ENCODE data around the gene C1orf198. TPM values are rescaled to one million over a fixed set of nuclear protein-coding genes. Genes with fewer than 3 reads are reported as not detected.
"Not testable (repeated sequence)": the region's sequence is repeated elsewhere in the genome, so short reads cannot be mapped to it uniquely, and the experiment has no call there.

The C1orf198 gene
- polyA plus RNA-seq, 2 donors = 7.8 to 10.0 TPM

GRCh38 chr1:230857077-230857476 is 11.2 kb downstream of the C1orf198 start:
- Histone ChIP-seq H3K4me3 (ENCODE audit: low read depth in 1 of 2, low read length in 2 of 2) (no peak overlapping the region), H3K27me3 (ENCODE audit: control insufficient read depth in 1 of 2, insufficient read depth in 2 of 2, low read length in 2 of 2) (no peaks in the 10 kb centered on the region), H3K4me1 (ENCODE audit: control insufficient read depth in 2 of 2, insufficient read depth in 2 of 2, low read length in 1 of 2) (peaks cover 4 to 8% of the 10 kb centered on the region in 2 donors), H3K27ac (ENCODE audit: low read depth in 2 of 2, low read length in 1 of 2) (no peak overlapping the region), H3K9me3 (ENCODE audit: control insufficient read depth in 2 of 2, insufficient read depth in 1 of 2, low read depth in 1 of 2, low read length in 1 of 2) (no peaks in the 10 kb centered on the region), H3K36me3 (ENCODE audit: control insufficient read depth in 2 of 2, insufficient read depth in 2 of 2, low read length in 1 of 2) (peaks cover 0 to 4% of the 10 kb centered on the region in 2 donors)
- 89 to 90% methylated on average over 13 of the region's 13 CpGs for whole genome bisulfite sequencing, 2 donors

GRCh38 chr1:230855886-230856285 is 12.4 kb downstream of the C1orf198 start:
- Histone ChIP-seq H3K27ac (ENCODE audit: low read depth in 2 of 2, low read length in 1 of 2) (no peak overlapping the region), H3K36me3 (ENCODE audit: control insufficient read depth in 2 of 2, insufficient read depth in 2 of 2, low read length in 1 of 2) (peaks cover 0 to 4% of the 10 kb centered on the region in 2 donors), H3K9me3 (ENCODE audit: control insufficient read depth in 2 of 2, insufficient read depth in 1 of 2, low read depth in 1 of 2, low read length in 1 of 2) (no peaks in the 10 kb centered on the region), H3K4me1 (ENCODE audit: control insufficient read depth in 2 of 2, insufficient read depth in 2 of 2, low read length in 1 of 2) (peaks cover 0 to 8% of the 10 kb centered on the region in 2 donors), H3K27me3 (ENCODE audit: control insufficient read depth in 1 of 2, insufficient read depth in 2 of 2, low read length in 2 of 2) (no peaks in the 10 kb centered on the region), H3K4me3 (ENCODE audit: low read depth in 1 of 2, low read length in 2 of 2) (no peak overlapping the region)
- 70 to 79% methylated on average over 4 of the region's 4 CpGs for WGBS, 2 donors

GRCh38 chr1:230854423-230854822 is 13.9 kb downstream of the C1orf198 start:
- Histone ChIP-seq H3K27ac (ENCODE audit: low read depth in 2 of 2, low read length in 1 of 2) (no peak overlapping the region), H3K4me3 (ENCODE audit: low read depth in 1 of 2, low read length in 2 of 2) (no peak overlapping the region), H3K27me3 (ENCODE audit: control insufficient read depth in 1 of 2, insufficient read depth in 2 of 2, low read length in 2 of 2) (no peaks in the 10 kb centered on the region), H3K36me3 (ENCODE audit: control insufficient read depth in 2 of 2, insufficient read depth in 2 of 2, low read length in 1 of 2) (peaks cover 0 to 4% of the 10 kb centered on the region in 2 donors), H3K4me1 (ENCODE audit: control insufficient read depth in 2 of 2, insufficient read depth in 2 of 2, low read length in 1 of 2) (peaks cover 0 to 16% of the 10 kb centered on the region in 2 donors), H3K9me3 (ENCODE audit: control insufficient read depth in 2 of 2, insufficient read depth in 1 of 2, low read depth in 1 of 2, low read length in 1 of 2) (no peaks in the 10 kb centered on the region)
- WGBS, 2 donors = 86 to 92% methylated on average over 7 of the region's 7 CpGs

- Histone ChIP-seq H3K27ac (ENCODE audit: low read depth in 2 of 2, low read length in 1 of 2) (no peak overlapping the region), H3K4me1 (ENCODE audit: control insufficient read depth in 2 of 2, insufficient read depth in 2 of 2, low read length in 1 of 2) (peaks cover 0 to 16% of the 10 kb centered on the region in 2 donors), H3K9me3 (ENCODE audit: control insufficient read depth in 2 of 2, insufficient read depth in 1 of 2, low read depth in 1 of 2, low read length in 1 of 2) (no peaks in the 10 kb centered on the region), H3K4me3 (ENCODE audit: low read depth in 1 of 2, low read length in 2 of 2) (no peak overlapping the region), H3K36me3 (ENCODE audit: control insufficient read depth in 2 of 2, insufficient read depth in 2 of 2, low read length in 1 of 2) (peaks cover 0 to 4% of the 10 kb centered on the region in 2 donors), H3K27me3 (ENCODE audit: control insufficient read depth in 1 of 2, insufficient read depth in 2 of 2, low read length in 2 of 2) (no peaks in the 10 kb centered on the region)
- WGBS, 2 donors = 96 to 99% methylated on average over 3 of the region's 3 CpGs
Observed at GRCh38 chr1:230853731-230854130, 14.6 kb downstream of the C1orf198 start.

- WGBS, 2 donors = 90 to 97% methylated on average over 8 of the region's 8 CpGs
- no peaks in the 10 kb centered on the region for H3K27me3 ChIP-seq (ENCODE audit: control insufficient read depth in 1 of 2, insufficient read depth in 2 of 2, low read length in 2 of 2)
- no peak overlapping the region for H3K27ac ChIP-seq (ENCODE audit: low read depth in 2 of 2, low read length in 1 of 2)
- peaks cover 0 to 4% of the 10 kb centered on the region in 2 donors for H3K36me3 ChIP-seq (ENCODE audit: control insufficient read depth in 2 of 2, insufficient read depth in 2 of 2, low read length in 1 of 2)
- peaks cover 0 to 16% of the 10 kb centered on the region in 2 donors for H3K4me1 ChIP-seq (ENCODE audit: control insufficient read depth in 2 of 2, insufficient read depth in 2 of 2, low read length in 1 of 2)
- no peaks in the 10 kb centered on the region for H3K9me3 ChIP-seq (ENCODE audit: control insufficient read depth in 2 of 2, insufficient read depth in 1 of 2, low read depth in 1 of 2, low read length in 1 of 2)
- no peak overlapping the region for H3K4me3 ChIP-seq (ENCODE audit: low read depth in 1 of 2, low read length in 2 of 2)
Observed at GRCh38 chr1:230852959-230853358, 15.4 kb downstream of the C1orf198 start.

- Histone ChIP-seq H3K4me1 (ENCODE audit: control insufficient read depth in 2 of 2, insufficient read depth in 2 of 2, low read length in 1 of 2) (peaks cover 0 to 11% of the 10 kb centered on the region in 2 donors), H3K9me3 (ENCODE audit: control insufficient read depth in 2 of 2, insufficient read depth in 1 of 2, low read depth in 1 of 2, low read length in 1 of 2) (no peaks in the 10 kb centered on the region), H3K36me3 (ENCODE audit: control insufficient read depth in 2 of 2, insufficient read depth in 2 of 2, low read length in 1 of 2) (peaks cover 0 to 4% of the 10 kb centered on the region in 2 donors), H3K27ac (ENCODE audit: low read depth in 2 of 2, low read length in 1 of 2) (no peak overlapping the region), H3K27me3 (ENCODE audit: control insufficient read depth in 1 of 2, insufficient read depth in 2 of 2, low read length in 2 of 2) (no peaks in the 10 kb centered on the region), H3K4me3 (ENCODE audit: low read depth in 1 of 2, low read length in 2 of 2) (no peak overlapping the region)
- 69 to 71% methylated on average over 5 of the region's 5 CpGs for WGBS, 2 donors
Observed at GRCh38 chr1:230851291-230851691, 17.0 kb downstream of the C1orf198 start.

GRCh38 chr1:230850547-230850946 is 17.8 kb downstream of the C1orf198 start:
- Histone ChIP-seq H3K36me3 (ENCODE audit: control insufficient read depth in 2 of 2, insufficient read depth in 2 of 2, low read length in 1 of 2) (peaks cover 0 to 4% of the 10 kb centered on the region in 2 donors), H3K4me1 (ENCODE audit: control insufficient read depth in 2 of 2, insufficient read depth in 2 of 2, low read length in 1 of 2) (peaks cover 0 to 9% of the 10 kb centered on the region in 2 donors)

GRCh38 chr1:230849451-230850224 is 18.7 kb downstream of the C1orf198 start:
- 33 to 47% methylated on average over 14 of the region's 14 CpGs for WGBS, 2 donors
- Histone ChIP-seq H3K4me1 (ENCODE audit: control insufficient read depth in 2 of 2, insufficient read depth in 2 of 2, low read length in 1 of 2) (peaks cover 0 to 9% of the 10 kb centered on the region in 2 donors), H3K27ac (ENCODE audit: low read depth in 2 of 2, low read length in 1 of 2) (peak overlapping the region; percentile 21 to 33), H3K27me3 (ENCODE audit: control insufficient read depth in 1 of 2, insufficient read depth in 2 of 2, low read length in 2 of 2) (no peaks in the 10 kb centered on the region), H3K36me3 (ENCODE audit: control insufficient read depth in 2 of 2, insufficient read depth in 2 of 2, low read length in 1 of 2) (peaks cover 0 to 4% of the 10 kb centered on the region in 2 donors), H3K9me3 (ENCODE audit: control insufficient read depth in 2 of 2, insufficient read depth in 1 of 2, low read depth in 1 of 2, low read length in 1 of 2) (no peaks in the 10 kb centered on the region), H3K4me3 (ENCODE audit: low read depth in 1 of 2, low read length in 2 of 2) (no peak overlapping the region)

More at GRCh38 chr1:230850547-230850946, 17.8 kb downstream of the C1orf198 start:
- Histone ChIP-seq H3K27me3 (ENCODE audit: control insufficient read depth in 1 of 2, insufficient read depth in 2 of 2, low read length in 2 of 2) (no peaks in the 10 kb centered on the region), H3K9me3 (ENCODE audit: control insufficient read depth in 2 of 2, insufficient read depth in 1 of 2, low read depth in 1 of 2, low read length in 1 of 2) (no peaks in the 10 kb centered on the region), H3K4me3 (ENCODE audit: low read depth in 1 of 2, low read length in 2 of 2) (no peak overlapping the region), H3K27ac (ENCODE audit: low read depth in 2 of 2, low read length in 1 of 2) (no peak overlapping the region)
- 87 to 94% methylated on average over 8 of the region's 8 CpGs for WGBS, 2 donors

GRCh38 chr1:230848235-230848634 is 20.1 kb downstream of the C1orf198 start:
- Histone ChIP-seq H3K4me1 (ENCODE audit: control insufficient read depth in 2 of 2, insufficient read depth in 2 of 2, low read length in 1 of 2) (peaks cover 0 to 9% of the 10 kb centered on the region in 2 donors), H3K27me3 (ENCODE audit: control insufficient read depth in 1 of 2, insufficient read depth in 2 of 2, low read length in 2 of 2) (no peaks in the 10 kb centered on the region), H3K9me3 (ENCODE audit: control insufficient read depth in 2 of 2, insufficient read depth in 1 of 2, low read depth in 1 of 2, low read length in 1 of 2) (no peaks in the 10 kb centered on the region), H3K36me3 (ENCODE audit: control insufficient read depth in 2 of 2, insufficient read depth in 2 of 2, low read length in 1 of 2) (peaks cover 0 to 11% of the 10 kb centered on the region in 2 donors), H3K27ac (ENCODE audit: low read depth in 2 of 2, low read length in 1 of 2) (no peak overlapping the region), H3K4me3 (ENCODE audit: low read depth in 1 of 2, low read length in 2 of 2) (no peak overlapping the region)
- 92 to 94% methylated on average over 3 of the region's 3 CpGs for WGBS, 2 donors

- H3K4me3 ChIP-seq (ENCODE audit: low read depth in 1 of 2, low read length in 2 of 2); H3K9me3 ChIP-seq (ENCODE audit: control insufficient read depth in 2 of 2, insufficient read depth in 1 of 2, low read depth in 1 of 2, low read length in 1 of 2); H3K27me3 ChIP-seq (ENCODE audit: control insufficient read depth in 1 of 2, insufficient read depth in 2 of 2, low read length in 2 of 2); H3K4me1 ChIP-seq (ENCODE audit: control insufficient read depth in 2 of 2, insufficient read depth in 2 of 2, low read length in 1 of 2); H3K27ac ChIP-seq (ENCODE audit: low read depth in 2 of 2, low read length in 1 of 2): not testable (repeated sequence)
- peaks cover 4 to 21% of the 10 kb centered on the region in 2 donors for H3K36me3 ChIP-seq (ENCODE audit: control insufficient read depth in 2 of 2, insufficient read depth in 2 of 2, low read length in 1 of 2)
- WGBS, 2 donors = 86 to 87% methylated on average over 7 of the region's 7 CpGs
Observed at GRCh38 chr1:230845184-230845583, 23.1 kb downstream of the C1orf198 start.

All from esophagus (tissue), 2 donors.